Measurements from ENCODE around the gene BMP2. TPM values are rescaled to one million over a fixed set of nuclear protein-coding genes. Genes with fewer than 3 reads are reported as not detected.

The BMP2 gene
- total and polyA plus RNA-seq, 4 donors, result 0.83 to 3.5 (median 2.0) TPM

DNA sequence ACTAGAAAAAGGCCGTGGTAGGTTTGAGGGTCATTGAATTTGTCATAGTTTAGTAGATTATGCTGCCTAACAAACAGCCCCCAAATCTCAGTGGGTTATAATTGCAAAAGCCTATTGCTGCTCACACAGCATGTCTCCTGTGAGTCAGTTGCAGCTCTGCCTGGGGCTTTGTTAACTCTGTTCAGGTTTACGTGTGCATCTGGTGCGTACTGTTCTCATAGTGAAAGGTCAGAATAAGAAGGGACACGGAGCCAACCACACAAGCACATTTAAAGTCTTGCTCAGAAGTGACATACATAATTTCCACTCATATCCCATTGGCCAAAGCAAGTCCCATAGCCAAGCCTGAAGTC, 48.1 kb upstream of the BMP2 start:
- Histone ChIP-seq H3K9me3 (ENCODE audit: control insufficient read depth in 4 of 4, low read length in 3 of 4) (no peaks in the 10 kb centered on the region), H3K27me3 (ENCODE audit: control insufficient read depth in 4 of 4, insufficient read depth in 4 of 4, low read length in 3 of 4) (no peaks in the 10 kb centered on the region), H3K4me3 (ENCODE audit: low read depth in 1 of 3, low read length in 3 of 3) (no peak overlapping the region), H3K9ac (ENCODE audit: low read depth in 1 of 2, low read length in 2 of 2) (no peak overlapping the region), H3K36me3 (ENCODE audit: control insufficient read depth in 4 of 4, insufficient read depth in 3 of 4, low read depth in 1 of 4, low read length in 3 of 4) (no peaks in the 10 kb centered on the region), H3K4me1 (ENCODE audit: control insufficient read depth in 4 of 4, insufficient read depth in 4 of 4, low read length in 3 of 4) (no peaks in the 10 kb centered on the region), H3K27ac (ENCODE audit: low read depth in 1 of 2, low read length in 2 of 2) (no peak overlapping the region)
- no peak for TF ChIP-seq HNF4G (IDR thresholded peaks at IDR 0.05)
- no peak for TF ChIP-seq GABPA (IDR thresholded peaks at IDR 0.05 in 1 of 2, conservative IDR thresholded peaks at IDR 0.05 in 1 of 2)
- DNase-seq (ENCODE audit: low spot score), result no peak
- 88% methylated on average over 4 of the region's 4 CpGs for WGBS

DNA sequence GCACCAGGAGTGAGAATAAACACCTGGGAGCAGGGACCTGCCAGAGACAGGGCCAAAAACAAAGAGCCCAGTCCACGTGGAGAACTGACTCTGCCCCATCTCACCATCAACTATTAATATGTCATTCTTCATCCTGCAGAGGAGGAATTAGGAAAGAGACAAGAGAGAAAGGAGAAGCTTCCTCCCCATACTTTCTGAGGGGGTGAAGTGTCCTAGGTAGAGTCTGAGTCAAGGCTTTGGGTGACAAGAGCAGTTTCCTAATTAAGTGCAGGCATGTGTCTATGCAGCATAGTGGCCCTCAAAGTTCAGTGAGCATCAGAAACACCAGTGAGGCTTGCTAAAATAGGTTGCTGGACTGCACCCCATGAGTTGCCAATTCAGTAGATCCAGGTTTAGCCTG, 40.7 kb upstream of the BMP2 start:
- Histone ChIP-seq H3K36me3 (ENCODE audit: control insufficient read depth in 4 of 4, insufficient read depth in 3 of 4, low read depth in 1 of 4, low read length in 3 of 4) (no peaks in the 10 kb centered on the region), H3K4me1 (ENCODE audit: control insufficient read depth in 4 of 4, insufficient read depth in 4 of 4, low read length in 3 of 4) (peaks cover 0 to 8% (median 5%) of the 10 kb centered on the region in 4 donors), H3K9ac (ENCODE audit: low read depth in 1 of 2, low read length in 2 of 2) (no peak overlapping the region), H3K27ac (ENCODE audit: low read depth in 1 of 2, low read length in 2 of 2) (no peak overlapping the region), H3K4me3 (ENCODE audit: low read depth in 1 of 3, low read length in 3 of 3) (no peak overlapping the region), H3K9me3 (ENCODE audit: control insufficient read depth in 4 of 4, low read length in 3 of 4) (no peaks in the 10 kb centered on the region), H3K27me3 (ENCODE audit: control insufficient read depth in 4 of 4, insufficient read depth in 4 of 4, low read length in 3 of 4) (no peaks in the 10 kb centered on the region)
- TF ChIP-seq RAD21 (IDR thresholded peaks at IDR 0.05), result no peak
- no peak for TF ChIP-seq NR2F2 (IDR thresholded peaks at IDR 0.05)
- no peak for TF ChIP-seq FOXA2 (IDR thresholded peaks at IDR 0.05)
- TF ChIP-seq FOXA1 (IDR thresholded peaks at IDR 0.05), result no peak
- TF ChIP-seq HNF4G (IDR thresholded peaks at IDR 0.05), result no peak
- TF ChIP-seq TAF1 (conservative IDR thresholded peaks at IDR 0.05), result no peak
- TF ChIP-seq GABPA (IDR thresholded peaks at IDR 0.05 in 1 of 2, conservative IDR thresholded peaks at IDR 0.05 in 1 of 2), result no peak
- no peak for TF ChIP-seq JUND (IDR thresholded peaks at IDR 0.05)
- TF ChIP-seq, protein P1, sequence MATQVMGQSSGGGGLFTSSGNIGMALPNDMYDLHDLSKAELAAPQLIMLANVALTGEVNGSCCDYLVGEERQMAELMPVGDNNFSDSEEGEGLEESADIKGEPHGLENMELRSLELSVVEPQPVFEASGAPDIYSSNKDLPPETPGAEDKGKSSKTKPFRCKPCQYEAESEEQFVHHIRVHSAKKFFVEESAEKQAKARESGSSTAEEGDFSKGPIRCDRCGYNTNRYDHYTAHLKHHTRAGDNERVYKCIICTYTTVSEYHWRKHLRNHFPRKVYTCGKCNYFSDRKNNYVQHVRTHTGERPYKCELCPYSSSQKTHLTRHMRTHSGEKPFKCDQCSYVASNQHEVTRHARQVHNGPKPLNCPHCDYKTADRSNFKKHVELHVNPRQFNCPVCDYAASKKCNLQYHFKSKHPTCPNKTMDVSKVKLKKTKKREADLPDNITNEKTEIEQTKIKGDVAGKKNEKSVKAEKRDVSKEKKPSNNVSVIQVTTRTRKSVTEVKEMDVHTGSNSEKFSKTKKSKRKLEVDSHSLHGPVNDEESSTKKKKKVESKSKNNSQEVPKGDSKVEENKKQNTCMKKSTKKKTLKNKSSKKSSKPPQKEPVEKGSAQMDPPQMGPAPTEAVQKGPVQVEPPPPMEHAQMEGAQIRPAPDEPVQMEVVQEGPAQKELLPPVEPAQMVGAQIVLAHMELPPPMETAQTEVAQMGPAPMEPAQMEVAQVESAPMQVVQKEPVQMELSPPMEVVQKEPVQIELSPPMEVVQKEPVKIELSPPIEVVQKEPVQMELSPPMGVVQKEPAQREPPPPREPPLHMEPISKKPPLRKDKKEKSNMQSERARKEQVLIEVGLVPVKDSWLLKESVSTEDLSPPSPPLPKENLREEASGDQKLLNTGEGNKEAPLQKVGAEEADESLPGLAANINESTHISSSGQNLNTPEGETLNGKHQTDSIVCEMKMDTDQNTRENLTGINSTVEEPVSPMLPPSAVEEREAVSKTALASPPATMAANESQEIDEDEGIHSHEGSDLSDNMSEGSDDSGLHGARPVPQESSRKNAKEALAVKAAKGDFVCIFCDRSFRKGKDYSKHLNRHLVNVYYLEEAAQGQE (IDR thresholded peaks at IDR 0.05), result no peak
- no peak for TF ChIP-seq SP1 (IDR thresholded peaks at IDR 0.05)
- 72% methylated on average over 1 of the region's 1 CpG for WGBS
- no peak for DNase-seq (ENCODE audit: low spot score)

DNA sequence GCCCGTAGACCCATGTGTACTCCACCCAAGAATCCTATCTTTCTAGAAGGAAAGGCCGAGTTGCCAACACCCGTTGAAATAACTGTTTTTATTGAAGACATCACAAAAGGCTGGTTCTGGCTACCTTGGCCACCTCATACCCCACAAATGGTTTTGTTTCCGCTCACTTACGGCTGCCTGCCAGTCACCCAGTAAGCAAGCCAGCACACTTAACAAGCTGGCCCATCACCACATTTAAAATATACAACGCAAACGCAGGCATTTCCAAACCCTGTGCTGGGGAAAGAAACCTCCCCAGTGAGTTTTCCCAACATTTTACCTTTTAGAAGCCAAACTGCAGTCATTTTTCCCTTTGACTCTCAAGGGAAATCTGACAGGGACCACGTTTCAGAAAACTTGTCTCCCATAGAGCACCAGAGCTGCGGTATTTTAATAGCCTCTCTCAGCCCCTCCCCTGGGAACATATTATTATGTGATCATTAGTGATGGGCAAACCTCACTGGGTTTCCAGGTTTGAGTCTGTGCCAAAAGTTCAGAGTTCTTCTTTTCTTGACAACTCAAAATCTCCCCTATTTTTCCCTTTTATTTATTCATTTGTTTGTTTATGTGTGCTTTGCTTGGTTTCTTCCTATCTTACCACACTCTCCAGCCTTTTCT, 36.7 kb upstream of the BMP2 start:
- peaks cover 0 to 8% (median 5%) of the 10 kb centered on the region in 4 donors for H3K4me1 ChIP-seq (ENCODE audit: control insufficient read depth in 4 of 4, insufficient read depth in 4 of 4, low read length in 3 of 4)
- DNase-seq (ENCODE audit: low spot score), result no peak
- WGBS, result 83% methylated on average over 9 of the region's 9 CpGs
- H3K27ac ChIP-seq (ENCODE audit: low read depth in 1 of 2, low read length in 2 of 2), result peak overlapping the region in 1 of 2 donors; percentile 51
- TF ChIP-seq, protein P2, sequence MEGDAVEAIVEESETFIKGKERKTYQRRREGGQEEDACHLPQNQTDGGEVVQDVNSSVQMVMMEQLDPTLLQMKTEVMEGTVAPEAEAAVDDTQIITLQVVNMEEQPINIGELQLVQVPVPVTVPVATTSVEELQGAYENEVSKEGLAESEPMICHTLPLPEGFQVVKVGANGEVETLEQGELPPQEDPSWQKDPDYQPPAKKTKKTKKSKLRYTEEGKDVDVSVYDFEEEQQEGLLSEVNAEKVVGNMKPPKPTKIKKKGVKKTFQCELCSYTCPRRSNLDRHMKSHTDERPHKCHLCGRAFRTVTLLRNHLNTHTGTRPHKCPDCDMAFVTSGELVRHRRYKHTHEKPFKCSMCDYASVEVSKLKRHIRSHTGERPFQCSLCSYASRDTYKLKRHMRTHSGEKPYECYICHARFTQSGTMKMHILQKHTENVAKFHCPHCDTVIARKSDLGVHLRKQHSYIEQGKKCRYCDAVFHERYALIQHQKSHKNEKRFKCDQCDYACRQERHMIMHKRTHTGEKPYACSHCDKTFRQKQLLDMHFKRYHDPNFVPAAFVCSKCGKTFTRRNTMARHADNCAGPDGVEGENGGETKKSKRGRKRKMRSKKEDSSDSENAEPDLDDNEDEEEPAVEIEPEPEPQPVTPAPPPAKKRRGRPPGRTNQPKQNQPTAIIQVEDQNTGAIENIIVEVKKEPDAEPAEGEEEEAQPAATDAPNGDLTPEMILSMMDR (IDR thresholded peaks at IDR 0.05; ENCODE audit: low read depth, low read length, missing input control), result no peak
- no peak for TF ChIP-seq EGR1 (IDR thresholded peaks at IDR 0.05; ENCODE audit: low read depth in 2 of 2)
- no peak for TF ChIP-seq HNF4G (IDR thresholded peaks at IDR 0.05)
- TF ChIP-seq, protein P3, sequence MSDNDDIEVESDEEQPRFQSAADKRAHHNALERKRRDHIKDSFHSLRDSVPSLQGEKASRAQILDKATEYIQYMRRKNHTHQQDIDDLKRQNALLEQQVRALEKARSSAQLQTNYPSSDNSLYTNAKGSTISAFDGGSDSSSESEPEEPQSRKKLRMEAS (IDR thresholded peaks at IDR 0.05), result no peak
- TF ChIP-seq, protein P4, sequence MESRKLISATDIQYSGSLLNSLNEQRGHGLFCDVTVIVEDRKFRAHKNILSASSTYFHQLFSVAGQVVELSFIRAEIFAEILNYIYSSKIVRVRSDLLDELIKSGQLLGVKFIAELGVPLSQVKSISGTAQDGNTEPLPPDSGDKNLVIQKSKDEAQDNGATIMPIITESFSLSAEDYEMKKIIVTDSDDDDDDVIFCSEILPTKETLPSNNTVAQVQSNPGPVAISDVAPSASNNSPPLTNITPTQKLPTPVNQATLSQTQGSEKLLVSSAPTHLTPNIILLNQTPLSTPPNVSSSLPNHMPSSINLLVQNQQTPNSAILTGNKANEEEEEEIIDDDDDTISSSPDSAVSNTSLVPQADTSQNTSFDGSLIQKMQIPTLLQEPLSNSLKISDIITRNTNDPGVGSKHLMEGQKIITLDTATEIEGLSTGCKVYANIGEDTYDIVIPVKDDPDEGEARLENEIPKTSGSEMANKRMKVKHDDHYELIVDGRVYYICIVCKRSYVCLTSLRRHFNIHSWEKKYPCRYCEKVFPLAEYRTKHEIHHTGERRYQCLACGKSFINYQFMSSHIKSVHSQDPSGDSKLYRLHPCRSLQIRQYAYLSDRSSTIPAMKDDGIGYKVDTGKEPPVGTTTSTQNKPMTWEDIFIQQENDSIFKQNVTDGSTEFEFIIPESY (IDR thresholded peaks at IDR 0.05), result no peak
- no peak for TF ChIP-seq FOXA1 (IDR thresholded peaks at IDR 0.05)
- no peak for TF ChIP-seq JUND (IDR thresholded peaks at IDR 0.05)
- no peak for TF ChIP-seq RAD21 (IDR thresholded peaks at IDR 0.05)
- no peak for TF ChIP-seq TAF1 (conservative IDR thresholded peaks at IDR 0.05)
- no peak for TF ChIP-seq ATF3 (IDR thresholded peaks at IDR 0.05)
- TF ChIP-seq FOXA2 (IDR thresholded peaks at IDR 0.05), result no peak
- no peak for TF ChIP-seq NR2F2 (IDR thresholded peaks at IDR 0.05)
- no peak for TF ChIP-seq HNF4A (conservative IDR thresholded peaks at IDR 0.05)
- H3K36me3 ChIP-seq (ENCODE audit: control insufficient read depth in 4 of 4, insufficient read depth in 3 of 4, low read depth in 1 of 4, low read length in 3 of 4), result no peaks in the 10 kb centered on the region
- H3K9ac ChIP-seq (ENCODE audit: low read depth in 1 of 2, low read length in 2 of 2), result no peak overlapping the region
- no peak overlapping the region for H3K4me3 ChIP-seq (ENCODE audit: low read depth in 1 of 3, low read length in 3 of 3)
- H3K9me3 ChIP-seq (ENCODE audit: control insufficient read depth in 4 of 4, low read length in 3 of 4), result no peaks in the 10 kb centered on the region
- H3K27me3 ChIP-seq (ENCODE audit: control insufficient read depth in 4 of 4, insufficient read depth in 4 of 4, low read length in 3 of 4), result no peaks in the 10 kb centered on the region

Data from liver (tissue), 9 donors.